Activated CD4-positive, alpha-beta T cell treated with anti-CD3 and anti-CD28 coated beads, Interleukin-2, amount 10 ng/mL, durations not matched to agents 7 days and 5 days (primary cell): ENCODE results near the gene AGBL1. TPM values are rescaled to one million over a fixed set of nuclear protein-coding genes. Genes with fewer than 3 reads are reported as not detected.

Experiments
- CTCF ChIA-PET: fragments of 350-600 bp; sonication (Branson Sonifier 250); formaldehyde crosslinking; loops from one replicate; lab custom pipeline; 2021; ENCODE audit warnings: antibody characterized with exemption; lab: Charles Lee
- POLR2A ChIA-PET: fragments of 350-600 bp; sonication (Branson Sonifier 250); formaldehyde crosslinking; loops from one replicate; lab custom pipeline; 2021; ENCODE audit warnings: antibody characterized with exemption; lab: Charles Lee
- DNase-seq: peaks from one replicate; pipeline ENCODE4 v3.0.0-alpha.2; 2020
- H3K27ac Mint-ChIP-seq: one replicate; pipeline ENCODE4 v1.8.0; 2021; ENCODE audit warnings: mild to moderate bottlenecking, moderate library complexity, mixed read lengths
- H3K27me3 Mint-ChIP-seq: one replicate; pipeline ENCODE4 v1.8.0; 2021; ENCODE audit warnings: mixed read lengths
- H3K36me3 Mint-ChIP-seq: one replicate; pipeline ENCODE4 v1.8.0; 2021; ENCODE audit warnings: low read depth, mixed read lengths
- H3K4me1 Mint-ChIP-seq: one replicate; pipeline ENCODE4 v1.8.0; 2021; ENCODE audit warnings: mixed read lengths
- H3K4me3 Mint-ChIP-seq: one replicate; pipeline ENCODE4 v1.8.0; 2021; ENCODE audit warnings: mild to moderate bottlenecking, moderate library complexity, mixed read lengths
- H3K9me3 Mint-ChIP-seq: one replicate; pipeline ENCODE4 v1.8.0; 2021; ENCODE audit warnings: mixed read lengths
- total RNA-seq, 2 experiments: library from RNA; stranded (reverse); gene quantifications; one replicate each; pipeline ENCODE4 v1.2.3, GENCODE V29; 2021

The AGBL1 gene
- total RNA-seq, 2 experiments from 2014 or later = not detected

DNA sequence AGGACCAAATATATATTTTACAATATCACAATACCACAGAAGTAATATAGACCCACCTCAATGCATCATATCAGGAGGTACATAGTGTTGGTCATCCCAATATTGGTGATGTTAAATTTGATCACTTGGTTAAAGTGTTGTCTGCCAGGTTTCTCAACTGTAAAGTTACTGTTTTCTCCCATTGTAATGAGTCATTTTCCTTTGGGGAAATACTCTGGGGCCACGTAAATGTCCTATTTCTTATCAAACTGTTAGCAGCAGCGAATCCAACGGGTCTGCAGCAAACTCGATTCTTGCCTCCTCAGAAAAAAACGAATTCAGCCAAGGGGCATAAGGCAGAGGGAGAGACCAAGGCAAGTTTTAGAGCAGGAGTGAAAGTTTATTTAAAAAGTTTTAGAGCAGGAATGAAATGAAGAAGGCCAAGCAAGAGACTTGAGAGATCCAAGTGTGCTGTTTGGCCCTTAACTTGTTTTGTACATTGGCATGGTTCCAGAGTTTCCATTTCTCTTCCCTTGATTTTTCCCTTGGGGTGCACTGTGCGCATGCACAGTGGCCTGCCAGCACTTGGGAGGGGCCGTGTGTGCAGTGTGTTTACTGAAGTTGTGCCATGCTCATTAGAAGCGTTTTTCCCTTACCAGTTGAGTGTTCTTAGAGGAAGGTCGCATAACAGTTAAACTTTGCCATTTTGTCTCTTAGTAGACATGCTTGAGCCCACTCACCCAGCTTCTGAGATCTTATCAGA lies 512.5 kb downstream of the AGBL1 start:
- H3K27ac Mint-ChIP-seq = no peak overlapping the region
- peaks cover 3% of the 10 kb centered on the region for H3K9me3 Mint-ChIP-seq
- no peak for DNase-seq
- H3K36me3 Mint-ChIP-seq = no peaks in the 10 kb centered on the region
- ChIA-PET POLR2A (no interaction called here), CTCF (no interaction called here)
- H3K27me3 Mint-ChIP-seq = no peaks in the 10 kb centered on the region
- no peak overlapping the region for H3K4me3 Mint-ChIP-seq
- no peaks in the 10 kb centered on the region for H3K4me1 Mint-ChIP-seq

DNA sequence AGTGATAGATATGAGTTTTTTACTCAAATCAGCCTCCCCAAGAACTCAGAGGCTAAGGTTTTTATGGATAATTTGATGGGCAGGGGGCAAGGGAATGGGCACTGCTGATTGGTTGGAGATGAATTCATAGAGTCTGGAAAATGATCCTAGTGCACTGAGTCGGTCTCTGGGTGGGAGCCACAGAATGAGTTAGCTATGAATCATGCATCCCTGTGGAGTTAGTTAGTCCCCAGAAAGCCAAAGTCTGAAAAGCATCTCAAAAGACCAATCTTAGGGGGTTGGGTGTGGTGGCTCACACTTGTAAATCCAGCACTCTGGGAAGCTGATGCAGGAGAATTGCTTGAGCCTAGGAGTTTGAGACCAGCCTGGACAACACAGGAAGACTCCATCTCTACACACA lies 516.1 kb downstream of the AGBL1 start:
- no peak for DNase-seq
- H3K27me3 Mint-ChIP-seq = no peaks in the 10 kb centered on the region
- ChIA-PET POLR2A (no interaction called here), CTCF (interaction anchor here (0.6 kb wide), 1 partner anchor 984 kb away, joined by 4 read pairs; no protein-coding TSS in a partner anchor)
- peaks cover 3% of the 10 kb centered on the region for H3K9me3 Mint-ChIP-seq
- H3K4me1 Mint-ChIP-seq = no peaks in the 10 kb centered on the region
- no peaks in the 10 kb centered on the region for H3K36me3 Mint-ChIP-seq
- no peak overlapping the region for H3K4me3 Mint-ChIP-seq
- no peak overlapping the region for H3K27ac Mint-ChIP-seq

DNA sequence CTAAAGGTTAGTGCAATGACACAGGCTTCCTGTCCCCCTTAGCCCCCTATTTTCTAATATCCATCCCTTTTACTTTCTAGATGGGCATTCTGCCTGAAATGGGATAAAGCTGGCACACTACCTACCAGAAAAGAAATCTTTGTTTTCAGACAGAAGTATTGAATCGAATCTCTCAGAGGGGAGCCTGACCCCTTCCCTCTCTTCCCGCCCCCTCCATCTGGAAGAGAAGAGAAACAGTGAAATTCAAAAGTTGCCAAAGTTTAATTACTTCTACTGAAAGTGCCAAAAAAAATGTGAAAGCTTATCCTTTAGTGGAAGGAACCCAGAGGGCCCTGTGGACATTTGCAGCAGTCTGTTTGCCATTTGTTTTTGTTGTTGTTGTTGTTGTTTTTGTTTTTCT lies 523.8 kb downstream of the AGBL1 start:
- no peak for DNase-seq
- Mint-ChIP-seq H3K36me3 (no peaks in the 10 kb centered on the region), H3K27me3 (peaks cover 14% of the 10 kb centered on the region), H3K9me3 (peaks cover 6% of the 10 kb centered on the region), H3K4me3 (no peak overlapping the region), H3K27ac (no peak overlapping the region), H3K4me1 (no peaks in the 10 kb centered on the region)
- CTCF ChIA-PET = no interaction called here
- POLR2A ChIA-PET = no interaction called here

DNA sequence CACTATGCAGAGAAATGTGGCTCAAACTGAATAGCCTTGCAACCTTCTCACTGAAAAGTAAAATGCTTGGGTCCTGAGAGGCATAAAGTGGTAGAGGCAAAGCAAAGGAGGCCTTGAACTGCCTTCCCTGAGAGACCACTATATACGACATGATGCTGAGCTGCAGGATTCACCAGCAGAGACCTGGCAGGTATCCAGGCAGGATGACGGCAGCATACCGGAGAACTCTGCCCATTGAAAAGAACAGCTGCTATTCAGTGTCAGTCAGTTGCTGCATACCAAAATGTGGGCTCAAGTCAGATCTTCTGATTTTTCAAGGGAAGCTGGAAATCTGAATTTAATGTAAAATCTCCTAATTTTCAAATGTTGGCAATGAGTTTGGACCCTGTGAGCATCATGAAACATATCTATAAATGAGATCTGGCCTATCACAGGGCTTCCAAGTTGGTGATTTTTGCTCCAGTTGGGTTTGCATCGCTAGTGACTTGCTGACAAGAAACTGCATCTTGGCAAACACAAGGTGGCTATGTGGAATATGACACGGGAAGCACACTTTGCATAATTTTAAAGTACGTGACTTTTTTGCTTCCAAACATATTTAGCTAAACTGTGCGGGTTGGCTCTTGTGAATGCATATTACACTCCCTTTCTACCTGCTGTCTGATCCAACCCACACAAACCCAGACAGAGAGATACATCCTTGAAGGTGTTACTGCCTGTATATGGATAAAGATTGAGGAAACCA lies 529.0 kb downstream of the AGBL1 start:
- peaks cover 6% of the 10 kb centered on the region for H3K36me3 Mint-ChIP-seq
- no peak overlapping the region for H3K4me3 Mint-ChIP-seq
- DNase-seq = no peak
- H3K9me3 Mint-ChIP-seq = peaks cover 10% of the 10 kb centered on the region
- H3K27me3 Mint-ChIP-seq = peaks cover 13% of the 10 kb centered on the region
- POLR2A ChIA-PET = no interaction called here
- H3K4me1 Mint-ChIP-seq = peaks cover 31% of the 10 kb centered on the region
- CTCF ChIA-PET = no interaction called here
- no peak overlapping the region for H3K27ac Mint-ChIP-seq

DNA sequence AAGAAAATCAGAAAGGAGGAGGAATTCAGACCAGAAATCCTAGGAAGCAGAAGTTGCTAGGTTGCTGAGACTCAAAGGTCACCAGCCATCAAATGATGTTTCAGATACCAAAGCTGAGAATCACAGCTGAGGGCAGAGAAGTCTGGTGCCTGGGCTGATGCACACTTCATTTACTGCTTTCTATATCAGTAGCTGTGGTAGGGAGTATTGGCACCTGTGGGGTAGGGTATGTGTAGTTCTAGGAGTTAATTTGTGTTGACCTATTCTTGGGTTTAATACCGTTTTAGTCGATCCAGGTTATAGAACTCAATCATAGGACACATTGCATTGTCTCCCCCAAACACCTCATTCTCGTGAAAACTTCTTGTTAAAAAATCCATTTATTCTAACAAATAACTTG lies 529.6 kb downstream of the AGBL1 start:
- CTCF ChIA-PET = no interaction called here
- H3K27ac Mint-ChIP-seq = no peak overlapping the region

DNA sequence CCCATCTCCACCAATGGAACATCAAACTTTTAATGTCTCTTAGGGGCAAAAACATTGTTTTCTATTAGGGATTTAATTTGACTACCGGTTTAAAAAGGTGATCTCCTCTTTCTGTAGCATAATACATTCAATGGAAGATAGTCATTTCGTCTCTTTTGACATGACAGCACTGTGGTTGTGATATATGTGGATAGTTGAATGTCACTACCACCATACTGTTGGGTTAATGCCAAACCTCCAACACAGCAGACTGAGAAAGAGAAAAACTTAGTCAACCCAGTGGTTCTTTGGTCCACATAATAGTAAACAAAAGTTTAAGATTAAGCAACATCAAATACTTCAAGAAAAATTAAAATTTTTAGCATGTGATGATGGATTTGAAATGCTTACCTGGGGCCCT lies 530.4 kb downstream of the AGBL1 start:
- Mint-ChIP-seq H3K9me3 (peaks cover 11% of the 10 kb centered on the region), H3K36me3 (peaks cover 10% of the 10 kb centered on the region), H3K4me1 (peaks cover 39% of the 10 kb centered on the region), H3K4me3 (no peak overlapping the region), H3K27me3 (peaks cover 10% of the 10 kb centered on the region), H3K27ac (no peak overlapping the region)
- CTCF ChIA-PET = no interaction called here
- DNase-seq = no peak
- POLR2A ChIA-PET = no interaction called here

More for the DNA sequence above, 529.6 kb downstream of the AGBL1 start:
- Mint-ChIP-seq H3K4me1 (peaks cover 31% of the 10 kb centered on the region), H3K4me3 (no peak overlapping the region), H3K27me3 (peaks cover 10% of the 10 kb centered on the region), H3K36me3 (peaks cover 6% of the 10 kb centered on the region), H3K9me3 (peaks cover 10% of the 10 kb centered on the region)
- POLR2A ChIA-PET = no interaction called here
- DNase-seq = no peak

DNA sequence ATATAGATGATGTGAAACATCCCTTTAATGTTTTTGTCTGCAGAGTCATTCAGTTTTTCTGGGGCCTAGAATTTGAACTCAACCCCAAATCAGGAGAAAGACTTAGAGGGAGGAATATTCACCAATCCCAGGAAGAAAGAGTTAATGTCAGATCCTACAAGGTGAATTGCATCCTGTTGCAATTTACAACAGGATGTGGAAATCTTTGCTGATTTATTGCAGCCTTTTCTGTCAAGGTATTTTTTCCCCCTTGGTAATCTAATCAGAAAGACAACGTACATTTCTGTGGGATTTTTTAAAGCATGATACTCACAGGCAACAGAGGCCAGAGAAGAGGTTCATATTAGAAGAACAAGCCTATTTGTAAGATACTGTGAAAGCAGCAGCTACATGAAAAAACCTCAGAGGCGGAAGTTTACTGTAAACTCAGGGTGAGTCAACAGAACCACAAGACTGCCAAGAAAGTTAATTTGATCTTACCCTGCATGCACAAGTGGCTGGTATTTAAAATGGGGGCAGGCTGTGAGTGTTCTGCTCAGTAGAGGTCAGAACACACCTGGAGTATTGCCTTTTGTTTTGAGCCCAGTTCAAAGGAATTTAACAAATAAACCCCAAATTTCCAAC lies 531.9 kb downstream of the AGBL1 start:
- Mint-ChIP-seq H3K9me3 (peaks cover 11% of the 10 kb centered on the region), H3K4me1 (peaks cover 53% of the 10 kb centered on the region), H3K27me3 (peaks cover 2% of the 10 kb centered on the region), H3K4me3 (peak overlapping the region; percentile 9), H3K27ac (peak overlapping the region; percentile 88), H3K36me3 (peaks cover 16% of the 10 kb centered on the region)
- POLR2A ChIA-PET = no interaction called here
- CTCF ChIA-PET = interaction anchor here (0.9 to 1.0 kb wide), 2 partner anchors 13 to 42 kb away, joined by 3 read pairs; no protein-coding TSS in a partner anchor
- DNase-seq = peak; percentile 56

DNA sequence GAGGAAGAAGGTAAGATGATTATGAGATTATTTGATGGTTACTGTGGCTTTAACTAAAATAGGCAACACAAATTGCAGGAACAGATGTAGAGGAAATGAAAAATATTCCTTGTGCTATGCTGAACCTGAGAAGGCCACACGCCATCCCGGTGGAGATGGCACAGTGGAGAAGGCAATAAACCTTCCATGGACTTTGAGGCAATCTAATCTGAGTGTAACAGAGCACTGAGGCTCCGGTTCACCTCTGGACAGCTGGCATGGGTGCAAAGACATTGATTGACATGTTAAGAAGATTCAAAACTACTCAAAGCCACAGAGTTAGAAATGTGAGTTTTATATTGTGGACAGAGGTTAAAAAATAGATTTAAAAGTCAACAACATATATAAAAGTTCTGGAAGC lies 535.7 kb downstream of the AGBL1 start:
- no peak for DNase-seq
- CTCF ChIA-PET = interaction anchor here (0.5 to 1.4 kb wide), 4 partner anchors 9 to 27 kb away, joined by 3 to 8 read pairs (median 4); no protein-coding TSS in a partner anchor
- H3K36me3 Mint-ChIP-seq = peaks cover 17% of the 10 kb centered on the region
- peaks cover 70% of the 10 kb centered on the region for H3K4me1 Mint-ChIP-seq
- no peak overlapping the region for H3K4me3 Mint-ChIP-seq
- H3K27me3 Mint-ChIP-seq = peaks cover 2% of the 10 kb centered on the region
- H3K9me3 Mint-ChIP-seq = peaks cover 8% of the 10 kb centered on the region
- POLR2A ChIA-PET = no interaction called here
- peak overlapping the region; percentile 66 for H3K27ac Mint-ChIP-seq

DNA sequence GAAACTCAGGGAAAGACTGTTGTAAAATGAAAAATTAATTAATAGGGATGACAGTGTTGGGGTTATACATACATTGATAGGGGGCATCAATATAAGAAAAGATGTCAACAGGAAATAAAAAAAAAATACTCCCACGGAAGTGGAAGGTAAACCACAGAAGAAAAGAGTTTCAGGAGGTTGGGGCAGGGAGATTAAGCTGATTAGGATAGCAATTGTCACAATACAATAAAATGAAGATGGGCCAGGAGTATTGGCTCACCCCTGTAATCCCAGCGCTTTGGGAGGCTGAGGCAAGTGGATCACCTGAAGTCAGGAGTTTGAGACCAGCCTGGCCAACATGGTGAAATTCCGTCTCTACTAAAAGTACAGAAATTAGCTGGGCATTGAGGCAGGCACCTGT lies 536.1 kb downstream of the AGBL1 start:
- H3K36me3 Mint-ChIP-seq = peaks cover 17% of the 10 kb centered on the region
- no peaks in the 10 kb centered on the region for H3K27me3 Mint-ChIP-seq
- peak; percentile 14 for DNase-seq
- H3K4me3 Mint-ChIP-seq = no peak overlapping the region
- CTCF ChIA-PET = interaction anchor here (0.5 to 1.4 kb wide), 2 partner anchors 9 to 17 kb away, joined by 3 to 4 read pairs; no protein-coding TSS in a partner anchor
- H3K27ac Mint-ChIP-seq = peak overlapping the region; percentile 66
- H3K9me3 Mint-ChIP-seq = peaks cover 8% of the 10 kb centered on the region
- POLR2A ChIA-PET = interaction anchor here (0.6 kb wide), 2 partner anchors 60 to 999 kb away, joined by 6 to 9 read pairs; no protein-coding TSS in a partner anchor
- peaks cover 71% of the 10 kb centered on the region for H3K4me1 Mint-ChIP-seq

DNA sequence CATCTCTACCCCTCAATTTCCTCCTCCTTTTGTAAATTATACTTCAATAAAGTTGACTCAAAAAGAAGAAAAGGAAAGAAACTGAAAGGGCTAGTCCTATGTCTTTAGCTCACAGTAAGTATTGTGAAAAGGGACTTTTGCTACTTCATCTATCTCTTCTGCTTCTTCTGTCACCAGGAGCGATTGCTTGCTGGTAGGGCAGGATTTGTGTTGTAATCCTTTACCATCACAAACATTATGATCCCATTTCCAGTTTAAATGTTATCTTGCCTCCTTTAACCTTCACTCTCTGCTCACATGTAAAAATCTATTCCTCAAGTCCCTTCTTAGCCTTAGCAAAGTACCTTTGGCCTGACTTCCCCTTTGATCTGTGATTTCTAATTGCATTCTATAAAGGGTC lies 537.1 kb downstream of the AGBL1 start:
- Mint-ChIP-seq H3K4me3 (no peak overlapping the region), H3K27me3 (no peaks in the 10 kb centered on the region), H3K36me3 (peaks cover 17% of the 10 kb centered on the region), H3K9me3 (peaks cover 8% of the 10 kb centered on the region), H3K4me1 (peaks cover 63% of the 10 kb centered on the region), H3K27ac (peak overlapping the region; percentile 15)
- ChIA-PET POLR2A (no interaction called here), CTCF (interaction anchor here (1.4 kb wide), 1 partner anchor 8 kb away, joined by 4 read pairs; no protein-coding TSS in a partner anchor)
- no peak for DNase-seq

DNA sequence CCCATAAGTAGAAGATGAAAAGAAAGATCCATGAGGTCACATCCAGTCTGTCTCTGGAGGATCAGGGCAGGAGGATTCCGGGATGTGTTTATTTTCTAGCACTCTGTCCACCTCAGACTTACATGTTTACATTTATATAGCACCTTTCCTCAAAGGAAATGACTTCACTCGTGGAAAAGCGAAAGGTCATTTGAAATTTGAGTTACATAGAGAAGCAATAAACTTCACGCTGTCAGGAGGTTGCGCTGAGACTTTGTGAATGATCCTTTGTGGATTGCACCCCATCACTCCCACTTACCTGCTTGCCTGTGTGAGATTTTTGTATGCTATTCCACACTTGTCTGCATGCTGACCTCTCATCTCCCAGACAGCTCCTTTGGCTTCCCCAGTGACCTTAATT lies 540.5 kb downstream of the AGBL1 start:
- Mint-ChIP-seq H3K9me3 (peaks cover 2% of the 10 kb centered on the region), H3K4me3 (no peak overlapping the region), H3K4me1 (peaks cover 52% of the 10 kb centered on the region), H3K36me3 (peaks cover 5% of the 10 kb centered on the region), H3K27ac (no peak overlapping the region), H3K27me3 (peaks cover 2% of the 10 kb centered on the region)
- CTCF ChIA-PET = no interaction called here
- DNase-seq = no peak
- POLR2A ChIA-PET = no interaction called here

DNA sequence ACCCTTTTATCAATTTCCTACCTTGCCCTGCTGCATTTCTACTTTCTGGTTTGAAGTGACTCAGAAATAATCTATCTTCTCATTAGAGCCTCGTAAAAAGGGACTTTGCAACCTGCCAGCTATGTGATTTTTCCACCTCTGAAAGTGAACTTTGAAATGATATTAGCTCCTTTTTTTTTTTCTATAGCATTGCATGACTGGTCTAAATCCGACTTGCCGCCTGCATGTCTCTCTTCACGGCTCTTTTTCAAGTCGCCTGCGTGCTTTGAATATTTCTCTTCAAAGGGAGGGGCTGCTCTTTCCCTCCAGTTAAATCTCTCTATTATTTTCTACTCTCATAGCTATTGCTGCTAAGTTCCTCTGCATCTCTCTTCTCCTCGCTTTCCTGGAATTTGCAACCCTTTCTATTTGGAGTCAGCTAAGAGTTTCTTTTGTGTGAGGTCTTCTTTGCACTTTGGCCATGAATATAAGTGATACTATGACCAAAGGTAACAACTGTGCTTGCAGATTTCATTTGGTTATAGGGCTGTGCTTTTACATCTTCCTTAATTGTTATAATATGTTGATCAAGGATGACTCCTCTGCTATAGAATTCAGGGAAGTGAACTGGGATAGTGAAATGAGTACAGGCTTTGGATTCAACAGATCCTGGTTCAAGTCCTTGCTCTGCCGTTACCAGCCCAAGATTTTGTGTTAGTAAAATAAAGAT lies 541.1 kb downstream of the AGBL1 start:
- no peak overlapping the region for H3K27ac Mint-ChIP-seq
- ChIA-PET POLR2A (no interaction called here), CTCF (interaction anchor here (1.5 kb wide), 2 partner anchors 11 to 123 kb away, joined by 3 to 6 read pairs; no protein-coding TSS in a partner anchor)
- H3K27me3 Mint-ChIP-seq = peaks cover 2% of the 10 kb centered on the region
- peaks cover 48% of the 10 kb centered on the region for H3K4me1 Mint-ChIP-seq
- DNase-seq = no peak
- no peak overlapping the region for H3K4me3 Mint-ChIP-seq
- peaks cover 3% of the 10 kb centered on the region for H3K36me3 Mint-ChIP-seq
- H3K9me3 Mint-ChIP-seq = no peaks in the 10 kb centered on the region
